ENCODE measurements around the gene CTNNA3. TPM values are rescaled to one million over a fixed set of nuclear protein-coding genes. Genes with fewer than 3 reads are reported as not detected.

The CTNNA3 gene
- total and polyA plus RNA-seq, 2 donors (not counting 1 experiment from before 2014, with no cell fraction given): not detected

DNA sequence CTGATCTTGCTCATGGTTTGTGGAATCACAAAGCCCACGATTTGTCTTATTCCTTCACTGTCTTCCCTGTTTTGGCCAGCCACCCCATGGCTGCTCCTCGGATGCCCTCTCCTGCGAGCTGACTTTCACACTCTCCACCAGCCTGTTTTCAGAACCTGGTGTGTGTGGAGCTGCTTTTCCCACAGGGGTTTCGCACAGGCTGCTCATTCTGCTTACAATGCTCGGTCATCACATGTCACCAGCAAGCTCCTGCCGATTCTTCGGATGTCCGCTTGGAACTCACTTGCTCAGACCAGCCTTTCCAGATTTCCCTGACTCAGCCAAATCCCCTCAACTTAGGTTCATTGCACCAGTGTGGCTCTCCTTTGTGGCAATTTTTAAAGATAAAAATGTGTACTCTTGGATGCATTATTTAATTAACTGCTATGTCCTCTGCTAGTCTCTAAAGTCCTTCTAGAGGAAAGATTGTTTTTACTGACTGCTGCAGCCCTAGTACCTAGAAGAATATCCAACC is 1788.7 kb downstream of the CTNNA3 start:
- Histone ChIP-seq H4K20me1 (ENCODE audit: control insufficient read depth, extremely low read depth, insufficient read depth, low read length) (no peaks in the 10 kb centered on the region), H3K4me3 (replicated peaks in 1 of 4; ENCODE audit: control extremely low read depth in 1 of 4, insufficient read depth in 1 of 4, low read depth in 3 of 4, low read length in 4 of 4) (no peak overlapping the region), H3K27me3 (ENCODE audit: control insufficient read depth, insufficient read depth, low read length) (no peaks in the 10 kb centered on the region), H3K4me2 (ENCODE audit: extremely low read depth, insufficient read depth, low read length) (no peak overlapping the region), H3K27ac (ENCODE audit: insufficient read depth, low read length) (no peak overlapping the region), H3K36me3 (ENCODE audit: control insufficient read depth, insufficient read depth, low read length) (no peaks in the 10 kb centered on the region), H2AFZ (ENCODE audit: low read length) (no peak overlapping the region), H3K9ac (ENCODE audit: insufficient read depth, low read length) (no peak overlapping the region), H3K9me3 (ENCODE audit: control insufficient read depth, insufficient read depth, low read depth, low read length) (no peaks in the 10 kb centered on the region), H3K4me1 (ENCODE audit: control insufficient read depth, extremely low read depth, insufficient read depth, low read length) (no peaks in the 10 kb centered on the region), H3K79me2 (ENCODE audit: control insufficient read depth, insufficient read depth, low read length) (no peaks in the 10 kb centered on the region)
- TF ChIP-seq, protein P1, sequence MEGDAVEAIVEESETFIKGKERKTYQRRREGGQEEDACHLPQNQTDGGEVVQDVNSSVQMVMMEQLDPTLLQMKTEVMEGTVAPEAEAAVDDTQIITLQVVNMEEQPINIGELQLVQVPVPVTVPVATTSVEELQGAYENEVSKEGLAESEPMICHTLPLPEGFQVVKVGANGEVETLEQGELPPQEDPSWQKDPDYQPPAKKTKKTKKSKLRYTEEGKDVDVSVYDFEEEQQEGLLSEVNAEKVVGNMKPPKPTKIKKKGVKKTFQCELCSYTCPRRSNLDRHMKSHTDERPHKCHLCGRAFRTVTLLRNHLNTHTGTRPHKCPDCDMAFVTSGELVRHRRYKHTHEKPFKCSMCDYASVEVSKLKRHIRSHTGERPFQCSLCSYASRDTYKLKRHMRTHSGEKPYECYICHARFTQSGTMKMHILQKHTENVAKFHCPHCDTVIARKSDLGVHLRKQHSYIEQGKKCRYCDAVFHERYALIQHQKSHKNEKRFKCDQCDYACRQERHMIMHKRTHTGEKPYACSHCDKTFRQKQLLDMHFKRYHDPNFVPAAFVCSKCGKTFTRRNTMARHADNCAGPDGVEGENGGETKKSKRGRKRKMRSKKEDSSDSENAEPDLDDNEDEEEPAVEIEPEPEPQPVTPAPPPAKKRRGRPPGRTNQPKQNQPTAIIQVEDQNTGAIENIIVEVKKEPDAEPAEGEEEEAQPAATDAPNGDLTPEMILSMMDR (conservative IDR thresholded peaks at IDR 0.05 in 1 of 2, IDR thresholded peaks at IDR 0.05 in 1 of 2; ENCODE audit: low read depth in 1 of 2, low read length in 2 of 2): no peak
- TF ChIP-seq EZH2 (IDR thresholded peaks at IDR 0.05; ENCODE audit: low read length, missing control alignments): no peak
- no peak for DNase-seq (ENCODE audit: low read depth in 2 of 2)

- H3K9ac ChIP-seq (ENCODE audit: insufficient read depth, low read length): no peak overlapping the region
These were observed 1792.4 kb downstream of the CTNNA3 start for GRCh38 chr10:65903620-65904019.

GRCh38 chr10:65900271-65900670 is 1795.7 kb downstream of the CTNNA3 start:
- H4K20me1 ChIP-seq (ENCODE audit: control insufficient read depth, extremely low read depth, insufficient read depth, low read length): no peaks in the 10 kb centered on the region
- H3K4me3 ChIP-seq (replicated peaks in 1 of 4; ENCODE audit: control extremely low read depth in 1 of 4, insufficient read depth in 1 of 4, low read depth in 3 of 4, low read length in 4 of 4): no peak overlapping the region
- no peaks in the 10 kb centered on the region for H3K9me3 ChIP-seq (ENCODE audit: control insufficient read depth, insufficient read depth, low read depth, low read length)
- H3K79me2 ChIP-seq (ENCODE audit: control insufficient read depth, insufficient read depth, low read length): no peaks in the 10 kb centered on the region
- no peaks in the 10 kb centered on the region for H3K36me3 ChIP-seq (ENCODE audit: control insufficient read depth, insufficient read depth, low read length)
- H2AFZ ChIP-seq (ENCODE audit: low read length): no peak overlapping the region
- no peak for TF ChIP-seq EZH2 (IDR thresholded peaks at IDR 0.05; ENCODE audit: low read length, missing control alignments)
- TF ChIP-seq, protein P1 (conservative IDR thresholded peaks at IDR 0.05 in 1 of 2, IDR thresholded peaks at IDR 0.05 in 1 of 2; ENCODE audit: low read depth in 1 of 2, low read length in 2 of 2): no peak
- H3K27ac ChIP-seq (ENCODE audit: insufficient read depth, low read length): no peak overlapping the region
- no peaks in the 10 kb centered on the region for H3K27me3 ChIP-seq (ENCODE audit: control insufficient read depth, insufficient read depth, low read length)
- no peak overlapping the region for H3K4me2 ChIP-seq (ENCODE audit: extremely low read depth, insufficient read depth, low read length)
- no peaks in the 10 kb centered on the region for H3K4me1 ChIP-seq (ENCODE audit: control insufficient read depth, extremely low read depth, insufficient read depth, low read length)
- no peak for DNase-seq (ENCODE audit: low read depth in 2 of 2)
- H3K9ac ChIP-seq (ENCODE audit: insufficient read depth, low read length): no peak overlapping the region

More at GRCh38 chr10:65903620-65904019, 1792.4 kb downstream of the CTNNA3 start:
- H3K27me3 ChIP-seq (ENCODE audit: control insufficient read depth, insufficient read depth, low read length): no peaks in the 10 kb centered on the region
- H3K79me2 ChIP-seq (ENCODE audit: control insufficient read depth, insufficient read depth, low read length): no peaks in the 10 kb centered on the region
- no peak overlapping the region for H3K4me3 ChIP-seq (replicated peaks in 1 of 4; ENCODE audit: control extremely low read depth in 1 of 4, insufficient read depth in 1 of 4, low read depth in 3 of 4, low read length in 4 of 4)
- no peak for DNase-seq (ENCODE audit: low read depth in 2 of 2)
- H3K9me3 ChIP-seq (ENCODE audit: control insufficient read depth, insufficient read depth, low read depth, low read length): no peaks in the 10 kb centered on the region
- H3K4me1 ChIP-seq (ENCODE audit: control insufficient read depth, extremely low read depth, insufficient read depth, low read length): no peaks in the 10 kb centered on the region
- TF ChIP-seq EZH2 (IDR thresholded peaks at IDR 0.05; ENCODE audit: low read length, missing control alignments): no peak
- TF ChIP-seq, protein P1 (conservative IDR thresholded peaks at IDR 0.05 in 1 of 2, IDR thresholded peaks at IDR 0.05 in 1 of 2; ENCODE audit: low read depth in 1 of 2, low read length in 2 of 2): no peak
- no peak overlapping the region for H3K27ac ChIP-seq (ENCODE audit: insufficient read depth, low read length)
- H3K36me3 ChIP-seq (ENCODE audit: control insufficient read depth, insufficient read depth, low read length): no peaks in the 10 kb centered on the region
- H4K20me1 ChIP-seq (ENCODE audit: control insufficient read depth, extremely low read depth, insufficient read depth, low read length): no peaks in the 10 kb centered on the region
- H3K4me2 ChIP-seq (ENCODE audit: extremely low read depth, insufficient read depth, low read length): no peak overlapping the region
- H2AFZ ChIP-seq (ENCODE audit: low read length): no peak overlapping the region
